Panc1 (cell line): Measurements from ENCODE around the gene PDILT. TPM values are rescaled to one million over a fixed set of nuclear protein-coding genes. Genes with fewer than 3 reads are reported as not detected.

Source experiments
- ATAC-seq: fragments of 200-7000 bp; cut with Tn5 transposase; 2 replicates; pipeline ENCODE4 v1.9.1; 2020; ENCODE audit warnings: mild to moderate bottlenecking, moderate library complexity
- BruUV-seq: library from RNA; stranded (reverse); fragments of 400-500 nt; replicated peaks from 2 replicates; lab custom pipeline; 2021; lab: Mats Ljungman, UMichigan
- CTCF ChIA-PET: fragments of 300-600 bp; sonication (Branson Sonifier 250); formaldehyde crosslinking; loops from one replicate; lab custom pipeline; 2022; ENCODE audit warnings: antibody characterized with exemption; lab: Charles Lee
- POLR2A ChIA-PET: fragments of 300-600 bp; sonication (Branson Sonifier 250); formaldehyde crosslinking; loops from one replicate; lab custom pipeline; 2022; ENCODE audit warnings: antibody characterized with exemption; lab: Charles Lee
- DNase-seq: peaks from one replicate; pipeline ENCODE4 v3.0.0-alpha.2; 2010; ENCODE audit warnings: low read depth, low spot score
- H3K27ac ChIP-seq: 2 replicates; pipeline ENCODE4 v1.5.1; 2011; ENCODE audit warnings: mild to moderate bottlenecking, low read length, inconsistent platforms
- H3K27me3 ChIP-seq: fragments of 200-500 bp; sonication (Bioruptor generic); 2 replicates; pipeline ENCODE4 v1.6.0; 2014; ENCODE audit warnings: low read length, inconsistent platforms; ENCODE audit not compliant: control insufficient read depth, insufficient read depth
- H3K36me3 ChIP-seq: fragments of 200-500 bp; sonication (Bioruptor generic); 2 replicates; pipeline ENCODE4 v1.5.1; 2014; ENCODE audit warnings: inconsistent platforms, mild to moderate bottlenecking, low read length, moderate library complexity; ENCODE audit not compliant: control insufficient read depth, insufficient read depth
- H3K4me1 ChIP-seq: 2 replicates; pipeline ENCODE4 v1.5.1; 2011; ENCODE audit warnings: inconsistent platforms, mild to moderate bottlenecking, low read length, moderate library complexity; ENCODE audit not compliant: control insufficient read depth, insufficient read depth
- H3K4me3 ChIP-seq, 2 experiments: 2 replicates each; pipeline ENCODE4 v1.5.1; 2011 to 2012; ENCODE audit warnings: low read depth in 2 of 2, low read length in 2 of 2, mild to moderate bottlenecking in 2 of 2, inconsistent platforms in 1 of 2, moderate library complexity in 1 of 2
- H3K9me3 ChIP-seq: fragments of 200-500 bp; sonication (Bioruptor generic); 2 replicates; pipeline ENCODE4 v1.5.1; 2014; ENCODE audit warnings: low read depth, mild to moderate bottlenecking, inconsistent platforms, low read length, moderate library complexity; ENCODE audit not compliant: control insufficient read depth, insufficient read depth
- CTCF ChIP-seq: fragments of 450-650 bp; IDR thresholded peaks from 2 replicates; pipeline ENCODE4 v1.5.1; 2017; ENCODE audit warnings: mild to moderate bottlenecking
- POLR2AphosphoS5 ChIP-seq: IDR thresholded peaks from 2 replicates; pipeline ENCODE4 v1.6.1; 2012; ENCODE audit warnings: mild to moderate bottlenecking, low read depth, low read length, moderate library complexity
- REST ChIP-seq, 2 experiments: IDR thresholded peaks; 2 replicates each; pipeline ENCODE4 v1.6.1; 2011 to 2012; ENCODE audit warnings: low read depth in 2 of 2, control low read depth in 1 of 2, low read length in 1 of 2, mild to moderate bottlenecking in 1 of 2, moderate library complexity in 1 of 2; ENCODE audit not compliant: insufficient read depth in 1 of 2
- SIN3A ChIP-seq: IDR thresholded peaks from 2 replicates; pipeline ENCODE4 v1.6.1; 2012; ENCODE audit warnings: low read depth, mild to moderate bottlenecking, low read length, moderate library complexity, borderline replicate concordance; ENCODE audit not compliant: insufficient read depth
- TCF7L2 ChIP-seq: IDR thresholded peaks from 2 replicates; pipeline ENCODE4 v1.6.1; 2011; ENCODE audit warnings: mild to moderate bottlenecking, low read depth, low read length, inconsistent platforms
- in situ Hi-C: cut with HindIII; loops from 2 replicates; pipeline ENCODE4 v1.10.0; 2016; ENCODE audit warnings: low sequenced_read_pairs, low pct_unique_long_range_greater_than_20kb
- intact Hi-C: fragments of 100-400 bp; cut with micrococcal nuclease; formaldehyde crosslinking; loops from one replicate; pipeline ENCODE4 v1.10.0; 2022; ENCODE audit not compliant: unreplicated experiment
- total RNA-seq: library from RNA; stranded (reverse); gene quantifications from one replicate; pipeline ENCODE4 v1.2.1, GENCODE V29; 2021; ENCODE audit not compliant: unreplicated experiment

PDILT gene
- total RNA-seq, 1 experiment from 2014 or later, result not detected

- no peak for TF ChIP-seq CTCF
- no peak for TF ChIP-seq SIN3A
- TF ChIP-seq TCF7L2, result no peak
- TF ChIP-seq REST (IDR thresholded peaks at IDR 0.05; ENCODE audit: insufficient read depth in 1 of 2, low read depth in 2 of 2, low read length in 1 of 2), result no peak
- no peak for TF ChIP-seq POLR2AphosphoS5
- Histone ChIP-seq H3K36me3 (no peaks in the 10 kb centered on the region), H3K27me3 (peaks cover 17% of the 10 kb centered on the region), H3K4me1 (no peaks in the 10 kb centered on the region), H3K4me3 (no peak overlapping the region), H3K9me3 (no peaks in the 10 kb centered on the region), H3K27ac (no peak overlapping the region)
- DNase-seq (no peak), ATAC-seq (no peak)
- in situ Hi-C loops (no loop called here), intact Hi-C loops (no loop called here)
- no TSS peak for BruUV-seq
- CTCF ChIA-PET, result interaction anchor here (0.5 kb wide), 1 partner anchor 626 kb away, joined by 6 read pairs; no protein-coding TSS in a partner anchor
- POLR2A ChIA-PET, result no interaction called here
These were observed 67.6 kb downstream of the PDILT start for GRCh38 chr16:20336955-20337354.

- in situ Hi-C loops (no loop called here), intact Hi-C loops (no loop called here)
- POLR2A ChIA-PET, result no interaction called here
- Histone ChIP-seq H3K27ac (no peak overlapping the region), H3K9me3 (no peaks in the 10 kb centered on the region), H3K36me3 (no peaks in the 10 kb centered on the region), H3K4me1 (no peaks in the 10 kb centered on the region), H3K27me3 (peaks cover 15% of the 10 kb centered on the region), H3K4me3 (no peak overlapping the region)
- DNase-seq (no peak), ATAC-seq (no peak)
- CTCF ChIA-PET, result interaction anchor here (0.6 kb wide), 1 partner anchor 655 kb away, joined by 10 read pairs; no protein-coding TSS in a partner anchor
- no peak for TF ChIP-seq TCF7L2
- TF ChIP-seq CTCF, result no peak
- TF ChIP-seq POLR2AphosphoS5, result no peak
- TF ChIP-seq REST (IDR thresholded peaks at IDR 0.05; ENCODE audit: insufficient read depth in 1 of 2, low read depth in 2 of 2, low read length in 1 of 2), result no peak
- no TSS peak for BruUV-seq
These were observed 70.1 kb downstream of the PDILT start for GRCh38 chr16:20334396-20334795.
